Body of pancreas (tissue), 4 donors: ENCODE results near the gene PIEZO1. TPM values are rescaled to one million over a fixed set of nuclear protein-coding genes. Genes with fewer than 3 reads are reported as not detected.

Experiments used
- ATAC-seq: fragments of 150-250 bp; one replicate; pipeline ENCODE4 v1.9.1; 2016
- DNase-seq, 4 donors: peaks; one replicate each; pipeline ENCODE4 v3.0.0-alpha.2; 2019
- H3K27ac ChIP-seq, 4 donors: fragments of 200-600 bp; sonication (generic); 1 replicate in 3 of 4; 2 replicates in 1 of 4; pipeline versions ENCODE4 v1.5.1 to v1.6.1; 2016 to 2019; ENCODE audit warnings: mild to moderate bottlenecking in 1 of 4, mixed read lengths in 1 of 4, moderate library complexity in 1 of 4
- H3K27me3 ChIP-seq, 2 donors: fragments of 200-600 bp; sonication (generic); one replicate each; pipeline ENCODE4 v1.6.0; 2016; ENCODE audit warnings: mild to moderate bottlenecking in 1 of 2
- H3K36me3 ChIP-seq, 2 donors: fragments of 200-600 bp; sonication (generic); replicated peaks in 1 of 2; 2 replicates each; pipeline ENCODE4 v1.5.1; 2016; ENCODE audit warnings: low read depth in 2 of 2; ENCODE audit not compliant: insufficient read depth in 1 of 2
- H3K4me1 ChIP-seq: fragments of 200-600 bp; sonication (generic); one replicate; pipeline ENCODE4 v1.6.0; 2016
- H3K4me3 ChIP-seq, 2 donors: fragments of 200-600 bp; sonication (generic); 1 replicate in 1 of 2; 2 replicates in 1 of 2; pipeline ENCODE4 v1.5.1; 2016 to 2019
- H3K9me3 ChIP-seq, 3 donors: fragments of 200-600 bp; sonication (generic); 1 replicate in 2 of 3; 2 replicates in 1 of 3; pipeline ENCODE4 v1.5.1; 2016
- CTCF ChIP-seq, 7 experiments: fragments of 450-650 bp in 4 of 7; fragments of 200-600 bp in 3 of 7; sonication (generic) in 3 of 7; IDR thresholded peaks; one replicate each; pipeline ENCODE4 v1.5.1; 2016 to 2019; ENCODE audit warnings: antibody characterized with exemption in 7 of 7
- POLR2A ChIP-seq, 3 donors: fragments of 450-650 bp; IDR thresholded peaks; one replicate each; pipeline ENCODE4 v1.6.1; 2016; ENCODE audit warnings: antibody characterized with exemption in 3 of 3, mild to moderate bottlenecking in 2 of 3
- WGBS, 2 donors: methylation state at CpG; one replicate each; pipeline ENCODE4 v1.1.5; 2017; 5-methylcytosine and 5-hydroxymethylcytosine counted together
- intact Hi-C: fragments of 100-400 bp; cut with DNase I; formaldehyde crosslinking; loops from one replicate; pipeline ENCODE4 v1.15.1; 2023
- total RNA-seq, 2 donors: library from RNA; depleted of rRNA; stranded (reverse); fragments of >200 nt; gene quantifications; one replicate each; pipeline ENCODE4 v1.1.0, GENCODE V29; 2016

Gene PIEZO1
- total RNA-seq, 2 donors from 2014 or later: 61.0 to 269 TPM

- intact Hi-C loops: no loop called here
- no peak for ATAC-seq
- H3K27me3 ChIP-seq: no peaks in the 10 kb centered on the region
- no peaks in the 10 kb centered on the region for H3K9me3 ChIP-seq
- TF ChIP-seq POLR2A (IDR thresholded peaks at IDR 0.05): no peak
- 80 to 89% methylated on average over 20 to 38 of the region's 39 CpGs for WGBS, 2 donors
- H3K4me3 ChIP-seq: no peak overlapping the region
- peaks cover 0 to 4% of the 10 kb centered on the region in 2 donors for H3K36me3 ChIP-seq
- H3K27ac ChIP-seq: no peak overlapping the region
- H3K4me1 ChIP-seq: peaks cover 1% of the 10 kb centered on the region
- no peak for DNase-seq
These were observed 91.4 kb downstream of the PIEZO1 start for GRCh38 chr16:88693420-88694177.

GRCh38 chr16:88692861-88693260 is 92.2 kb downstream of the PIEZO1 start:
- H3K36me3 ChIP-seq: peaks cover 0 to 2% of the 10 kb centered on the region in 2 donors

GRCh38 chr16:88691924-88692560 is 93.0 kb downstream of the PIEZO1 start:
- Histone ChIP-seq H3K36me3 (peaks cover 0 to 2% of the 10 kb centered on the region in 2 donors), H3K4me3 (no peak overlapping the region), H3K9me3 (no peaks in the 10 kb centered on the region), H3K4me1 (peaks cover 17% of the 10 kb centered on the region), H3K27ac (no peak overlapping the region), H3K27me3 (no peaks in the 10 kb centered on the region)
- no peak for TF ChIP-seq CTCF (IDR thresholded peaks at IDR 0.05)
- TF ChIP-seq POLR2A (IDR thresholded peaks at IDR 0.05): no peak
- peak in 1 of 4 donors; percentile 54 for DNase-seq
- 76% methylated on average over 5 to 26 of the region's 26 CpGs for WGBS, 2 donors
- intact Hi-C loops: no loop called here
- no peak for ATAC-seq

More at GRCh38 chr16:88692861-88693260, 92.2 kb downstream of the PIEZO1 start:
- WGBS, 2 donors: 68 to 88% methylated on average over 10 of the region's 10 CpGs
- no peak overlapping the region for H3K27ac ChIP-seq
- H3K4me3 ChIP-seq: no peak overlapping the region
- H3K9me3 ChIP-seq: no peaks in the 10 kb centered on the region
- ATAC-seq: no peak
- H3K4me1 ChIP-seq: peaks cover 9% of the 10 kb centered on the region
- DNase-seq: no peak
- H3K27me3 ChIP-seq: no peaks in the 10 kb centered on the region
- no peak for TF ChIP-seq CTCF (IDR thresholded peaks at IDR 0.05)
- TF ChIP-seq POLR2A (IDR thresholded peaks at IDR 0.05): no peak
- intact Hi-C loops: no loop called here

- Histone ChIP-seq H3K27me3 (no peaks in the 10 kb centered on the region), H3K9me3 (no peaks in the 10 kb centered on the region), H3K27ac (no peak overlapping the region), H3K4me1 (peaks cover 23% of the 10 kb centered on the region), H3K4me3 (no peak overlapping the region), H3K36me3 (no peaks in the 10 kb centered on the region)
- 91 to 100% methylated on average over 3 to 31 of the region's 33 CpGs for WGBS, 2 donors
- intact Hi-C loops: no loop called here
- no peak for TF ChIP-seq POLR2A (IDR thresholded peaks at IDR 0.05)
- no peak for TF ChIP-seq CTCF (IDR thresholded peaks at IDR 0.05)
- ATAC-seq: no peak
- DNase-seq: no peak
These were observed 93.7 kb downstream of the PIEZO1 start for GRCh38 chr16:88691129-88691813.
